ENCODE measurements around the gene GALNT12.
A peak's percentile ranks its signal among the peaks of the same experiment; 100 is the strongest.

GALNT12 gene

GRCh38 chr9:98830554-98830953, 23.1 kb downstream of the GALNT12 start:
- CTCF ChIA-PET: interaction anchor here (1.2 to 1.5 kb wide), 2 partner anchors 17 to 19 kb away, joined by 3 to 5 read pairs; no protein-coding TSS in a partner anchor
- DNase-seq: no peak
- POLR2A ChIA-PET: no interaction called here
- Histone ChIP-seq H3K4me1 (ENCODE audit: control extremely low read depth in 1 of 4, control insufficient read depth in 4 of 4, insufficient read depth in 4 of 4, low read length in 3 of 4) (no peaks in the 10 kb centered on the region), H3K27me3 (replicated peaks in 2 of 5; ENCODE audit: control insufficient read depth in 4 of 5, insufficient read depth in 5 of 5, low read length in 4 of 5) (no peaks in the 10 kb centered on the region), H3K4me3 (ENCODE audit: control insufficient read depth in 1 of 7, extremely low read depth in 1 of 7, insufficient read depth in 4 of 7, low read depth in 2 of 7, low read length in 6 of 7) (no peak overlapping the region), H3K9me3 (ENCODE audit: control extremely low read depth in 1 of 5, control insufficient read depth in 4 of 5, insufficient read depth in 2 of 5, low read depth in 1 of 5, low read length in 4 of 5) (no peaks in the 10 kb centered on the region), H3K36me3 (ENCODE audit: control insufficient read depth in 4 of 4, insufficient read depth in 4 of 4, low read length in 3 of 4) (peaks cover 0 to 8% (median 6%) of the 10 kb centered on the region in 4 experiments), H3K27ac (ENCODE audit: insufficient read depth in 1 of 2, low read depth in 1 of 2, low read length in 2 of 2, poor library complexity in 1 of 2, severe bottlenecking in 2 of 2) (no peak overlapping the region)
- 99% methylated on average over 5 of the region's 5 CpGs for WGBS (ENCODE audit: insufficient coverage)

DNA sequence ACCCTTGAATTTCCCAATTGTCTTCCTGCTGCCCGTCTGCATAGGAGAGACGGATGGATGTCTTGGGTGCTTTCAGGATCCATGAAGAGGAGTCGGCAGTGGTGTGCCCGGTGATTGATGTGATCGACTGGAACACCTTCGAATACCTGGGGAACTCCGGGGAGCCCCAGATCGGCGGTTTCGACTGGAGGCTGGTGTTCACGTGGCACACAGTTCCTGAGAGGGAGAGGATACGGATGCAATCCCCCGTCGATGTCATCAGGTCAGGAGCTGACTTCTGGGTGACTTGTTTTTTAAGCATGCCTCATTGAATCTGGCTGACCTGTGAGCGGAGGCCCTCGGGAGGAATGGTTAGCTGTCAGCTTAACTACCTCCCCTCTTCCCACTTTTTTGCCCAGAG, 24.2 kb downstream of the GALNT12 start:
- ChIA-PET CTCF (interaction anchor here (1.2 kb wide), 1 partner anchor 16 kb away, joined by 5 read pairs; no protein-coding TSS in a partner anchor), POLR2A (no interaction called here)
- H3K4me3 ChIP-seq (ENCODE audit: control insufficient read depth in 1 of 7, extremely low read depth in 1 of 7, insufficient read depth in 4 of 7, low read depth in 2 of 7, low read length in 6 of 7): no peak overlapping the region
- no peaks in the 10 kb centered on the region for H3K4me1 ChIP-seq (ENCODE audit: control extremely low read depth in 1 of 4, control insufficient read depth in 4 of 4, insufficient read depth in 4 of 4, low read length in 3 of 4)
- DNase-seq: no peak
- 98% methylated on average over 16 of the region's 16 CpGs for WGBS (ENCODE audit: insufficient coverage)
- H3K27me3 ChIP-seq (replicated peaks in 2 of 5; ENCODE audit: control insufficient read depth in 4 of 5, insufficient read depth in 5 of 5, low read length in 4 of 5): no peaks in the 10 kb centered on the region
- peaks cover 0 to 8% (median 7%) of the 10 kb centered on the region in 4 experiments for H3K36me3 ChIP-seq (ENCODE audit: control insufficient read depth in 4 of 4, insufficient read depth in 4 of 4, low read length in 3 of 4)
- H3K27ac ChIP-seq (ENCODE audit: insufficient read depth in 1 of 2, low read depth in 1 of 2, low read length in 2 of 2, poor library complexity in 1 of 2, severe bottlenecking in 2 of 2): no peak overlapping the region
- no peaks in the 10 kb centered on the region for H3K9me3 ChIP-seq (ENCODE audit: control extremely low read depth in 1 of 5, control insufficient read depth in 4 of 5, insufficient read depth in 2 of 5, low read depth in 1 of 5, low read length in 4 of 5)

GRCh38 chr9:98832768-98833089, 25.3 kb downstream of the GALNT12 start:
- H3K4me1 ChIP-seq (ENCODE audit: control extremely low read depth in 1 of 4, control insufficient read depth in 4 of 4, insufficient read depth in 4 of 4, low read length in 3 of 4): no peaks in the 10 kb centered on the region
- peaks cover 0 to 10% (median 6%) of the 10 kb centered on the region in 4 experiments for H3K36me3 ChIP-seq (ENCODE audit: control insufficient read depth in 4 of 4, insufficient read depth in 4 of 4, low read length in 3 of 4)
- no peaks in the 10 kb centered on the region for H3K27me3 ChIP-seq (replicated peaks in 2 of 5; ENCODE audit: control insufficient read depth in 4 of 5, insufficient read depth in 5 of 5, low read length in 4 of 5)
- POLR2A ChIA-PET: no interaction called here
- no peak overlapping the region for H3K4me3 ChIP-seq (ENCODE audit: control insufficient read depth in 1 of 7, extremely low read depth in 1 of 7, insufficient read depth in 4 of 7, low read depth in 2 of 7, low read length in 6 of 7)
- no peaks in the 10 kb centered on the region for H3K9me3 ChIP-seq (ENCODE audit: control extremely low read depth in 1 of 5, control insufficient read depth in 4 of 5, insufficient read depth in 2 of 5, low read depth in 1 of 5, low read length in 4 of 5)
- WGBS (ENCODE audit: insufficient coverage): 100% methylated on average over 1 of the region's 1 CpG
- CTCF ChIA-PET: no interaction called here
- no peak for DNase-seq
- H3K27ac ChIP-seq (ENCODE audit: insufficient read depth in 1 of 2, low read depth in 1 of 2, low read length in 2 of 2, poor library complexity in 1 of 2, severe bottlenecking in 2 of 2): peak overlapping the region in 1 of 2 experiments; percentile 51

DNA sequence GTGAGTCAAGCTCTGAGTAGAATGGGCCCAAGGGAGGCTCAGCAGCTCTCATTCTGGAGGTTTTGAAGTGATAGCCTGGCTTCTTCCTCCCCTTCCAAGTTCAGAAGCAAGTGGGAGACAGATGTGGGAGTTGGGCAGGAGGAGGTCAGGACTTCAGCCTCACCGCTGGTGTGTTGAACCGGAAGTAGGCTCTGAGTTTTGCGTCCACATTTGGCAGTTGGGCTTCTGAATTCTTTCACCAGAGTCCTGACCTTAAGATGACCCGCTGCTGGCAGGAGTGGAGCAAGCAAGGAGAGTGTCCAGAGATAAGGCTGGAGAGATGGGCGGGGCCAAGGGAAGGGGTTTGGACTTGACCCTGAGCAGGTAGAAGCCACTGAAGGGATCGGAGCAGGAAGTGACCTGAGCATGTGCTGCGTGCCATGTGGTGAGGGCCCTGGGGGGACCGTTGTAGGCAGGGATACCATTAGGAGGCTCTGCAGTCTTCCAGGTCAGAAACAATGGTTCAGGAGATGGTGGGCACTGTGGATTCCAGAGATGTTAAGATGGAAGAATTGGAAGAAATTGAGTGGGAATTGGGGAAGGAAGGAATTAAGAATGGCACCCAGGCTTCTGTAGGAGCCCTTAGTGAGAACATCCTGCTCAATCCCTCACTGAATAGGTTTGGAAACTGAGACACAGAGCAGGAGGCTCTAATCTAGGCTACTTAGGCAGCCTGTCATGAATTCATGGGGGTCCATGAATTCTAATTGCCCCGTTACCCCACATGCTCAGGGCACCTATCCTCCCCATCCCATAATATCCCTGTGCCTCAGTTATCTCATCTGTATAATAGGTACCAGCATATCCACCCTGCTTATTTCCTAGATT, 25.9 kb downstream of the GALNT12 start:
- Histone ChIP-seq H3K9me3 (ENCODE audit: control extremely low read depth in 1 of 5, control insufficient read depth in 4 of 5, insufficient read depth in 2 of 5, low read depth in 1 of 5, low read length in 4 of 5) (no peaks in the 10 kb centered on the region), H3K36me3 (ENCODE audit: control insufficient read depth in 4 of 4, insufficient read depth in 4 of 4, low read length in 3 of 4) (peaks cover 0 to 9% (median 7%) of the 10 kb centered on the region in 4 experiments), H3K27ac (ENCODE audit: insufficient read depth in 1 of 2, low read depth in 1 of 2, low read length in 2 of 2, poor library complexity in 1 of 2, severe bottlenecking in 2 of 2) (peak overlapping the region in 1 of 2 experiments; percentile 51), H3K4me1 (ENCODE audit: control extremely low read depth in 1 of 4, control insufficient read depth in 4 of 4, insufficient read depth in 4 of 4, low read length in 3 of 4) (no peaks in the 10 kb centered on the region), H3K4me3 (ENCODE audit: control insufficient read depth in 1 of 7, extremely low read depth in 1 of 7, insufficient read depth in 4 of 7, low read depth in 2 of 7, low read length in 6 of 7) (no peak overlapping the region), H3K27me3 (replicated peaks in 2 of 5; ENCODE audit: control insufficient read depth in 4 of 5, insufficient read depth in 5 of 5, low read length in 4 of 5) (no peaks in the 10 kb centered on the region)
- CTCF ChIA-PET: no interaction called here
- no peak for DNase-seq
- 98% methylated on average over 9 of the region's 9 CpGs for WGBS (ENCODE audit: insufficient coverage)
- POLR2A ChIA-PET: no interaction called here

DNA sequence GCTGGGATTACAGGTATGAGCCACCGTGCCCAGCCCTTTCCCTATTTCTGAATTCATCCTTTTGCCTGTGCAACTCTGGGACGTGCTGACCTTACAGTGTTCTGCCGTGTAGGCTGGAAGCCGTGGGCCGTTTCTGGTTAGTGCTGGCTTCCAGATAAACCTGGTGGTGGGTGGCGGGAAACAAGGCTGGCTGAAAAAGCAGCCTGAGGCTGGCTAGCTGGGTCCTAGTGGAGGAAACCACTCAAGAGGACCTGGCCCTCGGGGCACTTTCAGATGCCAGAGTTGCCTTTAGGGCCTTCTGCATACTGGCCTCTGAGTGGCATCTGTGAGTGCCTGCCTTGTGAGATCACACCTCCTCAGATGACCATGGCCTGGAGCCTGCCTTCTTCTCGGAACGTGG, 26.9 kb downstream of the GALNT12 start:
- Histone ChIP-seq H3K27me3 (replicated peaks in 2 of 5; ENCODE audit: control insufficient read depth in 4 of 5, insufficient read depth in 5 of 5, low read length in 4 of 5) (no peaks in the 10 kb centered on the region), H3K9me3 (ENCODE audit: control extremely low read depth in 1 of 5, control insufficient read depth in 4 of 5, insufficient read depth in 2 of 5, low read depth in 1 of 5, low read length in 4 of 5) (no peaks in the 10 kb centered on the region), H3K27ac (ENCODE audit: insufficient read depth in 1 of 2, low read depth in 1 of 2, low read length in 2 of 2, poor library complexity in 1 of 2, severe bottlenecking in 2 of 2) (no peak overlapping the region), H3K4me3 (ENCODE audit: control insufficient read depth in 1 of 7, extremely low read depth in 1 of 7, insufficient read depth in 4 of 7, low read depth in 2 of 7, low read length in 6 of 7) (no peak overlapping the region), H3K4me1 (ENCODE audit: control extremely low read depth in 1 of 4, control insufficient read depth in 4 of 4, insufficient read depth in 4 of 4, low read length in 3 of 4) (no peaks in the 10 kb centered on the region), H3K36me3 (ENCODE audit: control insufficient read depth in 4 of 4, insufficient read depth in 4 of 4, low read length in 3 of 4) (peaks cover 0 to 14% (median 9%) of the 10 kb centered on the region in 4 experiments)
- 98% methylated on average over 8 of the region's 9 CpGs for WGBS (ENCODE audit: insufficient coverage)
- POLR2A ChIA-PET: no interaction called here
- CTCF ChIA-PET: no interaction called here
- DNase-seq: no peak

DNA sequence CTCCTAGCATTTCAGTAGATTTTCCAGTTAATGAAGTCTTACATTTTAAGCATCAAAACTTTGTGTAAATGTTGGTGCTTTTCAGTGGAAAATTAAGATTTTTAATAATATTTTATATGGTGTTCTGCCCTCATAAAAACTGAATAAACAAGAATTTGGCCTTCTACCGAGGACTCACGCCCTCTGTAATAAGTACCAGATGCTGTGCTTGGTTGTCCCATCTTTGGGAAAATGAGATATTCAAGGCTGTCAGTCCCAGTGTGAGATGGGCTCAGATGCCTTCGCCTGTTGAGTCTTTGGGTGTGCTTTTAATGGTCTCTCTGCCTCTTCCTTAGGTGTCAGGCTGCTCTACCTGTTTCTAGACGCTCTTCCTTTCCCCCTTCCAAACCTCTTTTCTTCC, 28.7 kb downstream of the GALNT12 start:
- Histone ChIP-seq H3K27ac (ENCODE audit: insufficient read depth in 1 of 2, low read depth in 1 of 2, low read length in 2 of 2, poor library complexity in 1 of 2, severe bottlenecking in 2 of 2) (no peak overlapping the region), H3K9me3 (ENCODE audit: control extremely low read depth in 1 of 5, control insufficient read depth in 4 of 5, insufficient read depth in 2 of 5, low read depth in 1 of 5, low read length in 4 of 5) (no peaks in the 10 kb centered on the region), H3K27me3 (replicated peaks in 2 of 5; ENCODE audit: control insufficient read depth in 4 of 5, insufficient read depth in 5 of 5, low read length in 4 of 5) (no peaks in the 10 kb centered on the region), H3K36me3 (ENCODE audit: control insufficient read depth in 4 of 4, insufficient read depth in 4 of 4, low read length in 3 of 4) (peaks cover 0 to 20% (median 11%) of the 10 kb centered on the region in 4 experiments), H3K4me1 (ENCODE audit: control extremely low read depth in 1 of 4, control insufficient read depth in 4 of 4, insufficient read depth in 4 of 4, low read length in 3 of 4) (no peaks in the 10 kb centered on the region), H3K4me3 (ENCODE audit: control insufficient read depth in 1 of 7, extremely low read depth in 1 of 7, insufficient read depth in 4 of 7, low read depth in 2 of 7, low read length in 6 of 7) (no peak overlapping the region)
- CTCF ChIA-PET: interaction anchor here (0.8 to 3.5 kb wide), 3 partner anchors 11 to 15 kb away, joined by 4 to 14 read pairs (median 5); no protein-coding TSS in a partner anchor
- POLR2A ChIA-PET: no interaction called here
- DNase-seq: no peak
- WGBS (ENCODE audit: insufficient coverage): 100% methylated on average over 3 of the region's 4 CpGs

- no peaks in the 10 kb centered on the region for H3K9me3 ChIP-seq (ENCODE audit: control extremely low read depth in 1 of 5, control insufficient read depth in 4 of 5, insufficient read depth in 2 of 5, low read depth in 1 of 5, low read length in 4 of 5)
- no peaks in the 10 kb centered on the region for H3K27me3 ChIP-seq (replicated peaks in 2 of 5; ENCODE audit: control insufficient read depth in 4 of 5, insufficient read depth in 5 of 5, low read length in 4 of 5)
- H3K4me3 ChIP-seq (ENCODE audit: control insufficient read depth in 1 of 7, extremely low read depth in 1 of 7, insufficient read depth in 4 of 7, low read depth in 2 of 7, low read length in 6 of 7): no peak overlapping the region
- CTCF ChIA-PET: interaction anchor here (1.0 to 3.5 kb wide), 2 partner anchors 10 to 12 kb away, joined by 3 to 14 read pairs; no protein-coding TSS in a partner anchor
- POLR2A ChIA-PET: interaction anchor here (0.8 kb wide), 1 partner anchor 14 kb away, joined by 4 read pairs; no protein-coding TSS in a partner anchor
- WGBS (ENCODE audit: insufficient coverage): 100% methylated on average over 2 of the region's 4 CpGs
- H3K36me3 ChIP-seq (ENCODE audit: control insufficient read depth in 4 of 4, insufficient read depth in 4 of 4, low read length in 3 of 4): peaks cover 0 to 20% (median 7%) of the 10 kb centered on the region in 4 experiments
- H3K4me1 ChIP-seq (ENCODE audit: control extremely low read depth in 1 of 4, control insufficient read depth in 4 of 4, insufficient read depth in 4 of 4, low read length in 3 of 4): no peaks in the 10 kb centered on the region
- no peak for DNase-seq
- H3K27ac ChIP-seq (ENCODE audit: insufficient read depth in 1 of 2, low read depth in 1 of 2, low read length in 2 of 2, poor library complexity in 1 of 2, severe bottlenecking in 2 of 2): no peak overlapping the region
Measured at GRCh38 chr9:98837516-98837915, 30.0 kb downstream of the GALNT12 start.
